GM18505 (cell line): ENCODE data around the gene OTOP2.
"Not testable (repeated sequence)": the region's sequence is repeated elsewhere in the genome, so short reads cannot be mapped to it uniquely, and the experiment has no call there.

Experiments used
- ATAC-seq: cut with Tn5 transposase; IDR thresholded peaks from one replicate; pipeline ENCODE4 v1.9.1; 2021; ENCODE audit not compliant: unreplicated experiment
- POLR2A ChIP-seq: IDR thresholded peaks from 4 replicates; pipeline ENCODE4 v1.6.1; 2011; ENCODE audit warnings: borderline replicate concordance; ENCODE audit not compliant: insufficient read depth, insufficient read length; ENCODE audit errors: extremely low read depth

The OTOP2 gene

DNA sequence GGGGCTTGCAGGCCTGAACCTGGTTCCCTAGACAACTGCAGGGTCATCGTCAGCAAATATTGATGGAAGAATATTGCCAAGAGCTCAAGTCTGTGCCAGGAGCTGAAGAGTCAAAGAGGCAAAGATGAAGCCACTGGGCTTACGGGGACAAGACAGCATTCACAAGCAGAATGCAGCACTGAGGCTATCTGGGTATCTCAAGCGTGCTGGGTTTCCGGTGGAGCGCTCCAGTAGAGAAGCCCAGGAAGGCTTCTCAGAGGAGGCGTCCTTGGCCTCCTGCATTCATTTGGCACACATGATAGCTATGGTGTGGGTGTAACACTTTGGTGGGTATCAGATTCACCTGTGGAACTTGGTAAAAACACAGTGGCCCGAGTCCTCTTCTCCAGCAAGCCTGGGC, 33.5 kb upstream of the OTOP2 start:
- ATAC-seq = no peak
- TF ChIP-seq POLR2A = no peak

DNA sequence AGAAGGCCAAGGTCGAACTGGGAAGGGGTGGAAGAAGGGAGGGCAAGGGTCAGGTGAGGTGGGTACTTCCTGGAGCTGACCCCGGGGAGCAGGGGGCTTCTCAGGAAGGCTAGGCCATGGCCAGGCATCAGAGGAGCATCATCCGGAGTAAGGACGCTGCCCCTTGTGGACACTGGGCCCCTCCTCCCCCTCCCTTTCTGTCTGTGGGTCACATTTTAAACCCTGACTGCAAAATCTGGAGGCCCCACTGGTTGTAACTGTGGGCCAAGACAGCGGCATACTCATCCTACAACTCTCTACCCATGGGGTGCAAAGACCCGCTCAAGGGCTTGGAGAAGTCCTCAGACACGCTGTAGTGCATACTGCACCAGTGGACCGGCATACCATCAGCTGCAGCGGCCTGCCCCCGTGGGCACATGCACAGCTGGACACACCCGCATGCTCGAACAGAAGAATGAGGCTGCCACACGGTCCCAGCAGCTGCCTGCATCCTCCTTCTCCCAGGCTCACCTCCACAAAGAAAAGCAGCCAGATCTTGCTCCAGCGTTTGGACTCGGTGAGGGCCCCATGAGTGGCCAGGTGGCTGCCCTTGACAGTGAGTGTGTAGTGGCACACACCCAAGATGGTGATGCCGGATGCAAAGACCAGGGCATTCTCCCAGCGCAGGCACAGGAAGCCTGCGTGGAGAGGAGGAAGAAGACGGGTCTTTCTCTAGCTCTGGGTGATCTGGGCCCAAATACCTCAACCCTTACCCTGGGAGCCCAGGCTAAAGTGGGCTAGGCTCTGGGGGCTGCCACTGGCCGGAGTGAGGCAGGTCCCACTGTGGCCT, 31.8 kb upstream of the OTOP2 start:
- no peak for TF ChIP-seq POLR2A
- ATAC-seq = no peak

GRCh38 chr17:74892974-74893911, 30.8 kb upstream of the OTOP2 start, which contains the start of gene FADS6:
Gene FADS6 (minus strand): TSS chr17:74893633. CDS start chr17:74893595, 38 bp downstream.
- no peak for TF ChIP-seq POLR2A
- ATAC-seq = no peak

DNA sequence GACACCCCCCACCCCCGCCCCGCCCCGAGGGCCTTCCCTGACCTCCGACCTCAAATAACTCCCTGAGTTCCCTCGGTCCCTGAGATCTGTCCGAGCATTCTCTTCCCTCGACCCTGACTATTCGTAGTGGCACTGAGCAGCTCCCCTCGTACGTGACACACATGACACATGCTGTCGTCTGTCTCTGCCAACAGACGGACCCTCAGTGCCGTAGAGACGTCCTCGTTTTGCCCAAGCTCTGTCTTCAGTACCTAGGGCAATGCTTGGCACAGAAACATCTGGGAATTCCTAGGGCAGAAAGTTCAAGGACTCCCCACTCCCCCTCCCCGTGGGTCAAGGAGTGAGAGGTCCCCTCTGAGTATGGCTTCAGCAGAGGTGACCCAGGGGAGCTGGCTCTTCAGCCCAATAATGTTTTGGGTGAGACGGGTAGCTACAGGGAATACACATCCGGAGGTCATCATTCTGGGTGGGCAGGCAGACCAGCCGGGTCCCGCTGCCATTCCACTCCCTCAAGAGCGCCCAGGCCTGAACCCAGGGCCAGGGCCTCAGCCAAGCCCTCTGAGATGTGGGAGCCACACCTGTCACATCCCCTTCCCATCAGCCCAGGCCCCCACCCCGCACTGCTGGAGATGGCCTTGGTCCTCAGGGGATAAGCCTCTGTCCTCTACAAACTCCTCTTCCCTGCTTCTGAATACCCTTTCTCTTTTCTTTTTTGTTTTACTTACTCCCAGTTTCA, 30.0 kb upstream of the OTOP2 start:
- ATAC-seq = no peak
- no peak for TF ChIP-seq POLR2A

DNA sequence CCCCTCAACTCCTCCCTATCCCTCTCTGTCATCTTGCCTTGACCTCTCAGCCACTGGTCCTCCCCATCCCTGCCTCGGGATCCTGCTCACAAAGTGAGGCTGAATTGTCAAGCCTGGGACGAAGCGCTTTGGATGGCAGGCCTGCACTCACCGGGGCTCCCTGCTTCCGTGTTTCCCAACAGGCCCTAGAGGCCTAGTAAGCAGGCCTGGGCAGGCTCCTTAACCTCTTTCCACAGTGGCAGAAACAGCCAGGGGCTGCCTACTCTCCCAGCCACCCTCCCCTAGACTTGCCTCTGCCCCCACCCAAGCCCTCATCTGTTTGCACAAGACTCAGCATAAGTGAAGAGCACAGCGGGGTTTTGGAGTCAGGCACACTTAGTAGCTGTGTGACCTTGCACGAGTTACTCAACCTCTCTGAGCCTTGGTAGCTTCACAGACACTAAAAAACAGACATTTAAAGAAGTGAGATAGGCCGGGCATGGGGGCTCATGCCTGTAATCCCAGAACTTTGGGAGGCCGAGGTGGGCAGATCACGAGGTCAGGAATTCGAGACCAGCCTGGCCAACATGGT, 25.6 kb upstream of the OTOP2 start:
- ATAC-seq = no peak
- TF ChIP-seq POLR2A = no peak

GRCh38 chr17:74900208-74900607, 23.9 kb upstream of the OTOP2 start:
- no peak for TF ChIP-seq POLR2A
- no peak for ATAC-seq

GRCh38 chr17:74901353-74902135, 22.5 kb upstream of the OTOP2 start:
- TF ChIP-seq POLR2A = no peak
- ATAC-seq = no peak

DNA sequence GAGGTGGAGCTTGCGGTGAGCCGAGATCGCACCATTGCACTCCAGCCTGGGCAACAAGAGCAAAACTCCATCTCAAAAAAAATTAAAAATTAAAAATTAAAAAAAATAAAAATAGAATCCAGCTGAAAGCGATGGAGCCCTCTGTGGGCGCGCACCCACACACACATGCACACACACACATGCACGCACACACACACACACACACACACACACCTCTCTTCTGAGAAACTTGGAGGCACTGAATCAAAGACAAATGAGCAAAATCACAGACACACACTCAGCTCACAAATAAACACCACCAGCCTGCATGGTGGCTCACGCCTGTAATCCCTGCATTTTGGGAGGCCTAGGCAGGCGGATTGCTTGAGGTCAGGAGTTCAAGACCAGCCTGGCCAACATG, 21.0 kb upstream of the OTOP2 start:
- no peak for TF ChIP-seq POLR2A
- ATAC-seq = no peak

DNA sequence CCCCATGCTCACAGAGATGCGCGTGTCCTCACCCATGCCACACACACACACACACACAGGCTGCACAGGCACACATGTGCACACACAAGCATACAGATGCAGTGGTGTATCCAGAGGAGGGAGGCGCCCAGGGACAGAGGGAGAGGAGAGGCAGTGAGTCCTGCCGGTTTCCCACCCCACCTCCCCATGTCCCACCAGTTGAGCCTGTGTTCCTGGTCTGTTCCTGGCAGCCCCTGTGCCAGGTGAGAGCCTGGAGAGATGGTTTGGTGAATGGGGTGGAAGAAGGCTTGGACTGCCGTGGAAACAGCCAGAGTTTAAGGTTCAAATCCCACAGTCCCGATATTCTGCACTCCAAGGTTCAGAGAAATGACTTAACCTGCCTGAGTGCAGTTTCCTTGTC, 20.4 kb upstream of the OTOP2 start:
- TF ChIP-seq POLR2A = no peak
- ATAC-seq = no peak

DNA sequence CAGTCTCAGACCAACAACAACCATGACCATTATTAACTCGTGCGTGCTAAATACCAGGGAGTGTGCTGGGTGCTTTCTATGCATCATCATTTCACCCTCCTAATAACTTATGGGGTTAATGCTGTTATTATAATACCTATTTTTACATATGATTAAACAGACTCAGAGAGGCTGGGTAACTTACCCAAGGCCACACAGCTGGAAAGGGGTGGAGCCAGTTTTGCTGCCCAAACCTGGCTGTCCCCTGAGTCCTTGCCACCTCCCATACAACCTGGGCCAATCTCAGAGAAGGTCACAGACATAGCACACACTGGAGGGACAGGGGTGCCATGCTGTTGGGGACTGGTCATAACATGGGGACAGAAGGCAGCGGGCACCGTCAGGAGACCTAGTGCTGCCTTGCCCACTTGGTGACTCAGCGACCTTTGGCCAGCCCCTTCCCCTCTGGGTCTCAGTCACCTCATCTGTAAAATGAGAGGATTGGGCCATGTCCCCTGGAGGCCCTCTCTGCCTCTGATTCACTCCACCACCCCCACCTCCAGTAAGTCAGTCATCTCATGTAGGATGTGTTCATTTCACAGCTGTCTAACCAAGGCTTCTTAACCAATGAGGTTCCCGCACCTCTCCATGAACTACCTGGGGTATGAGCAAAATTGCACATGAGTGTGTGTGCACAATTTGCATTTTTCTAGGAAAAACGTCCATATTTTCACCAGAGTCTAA, 19.2 kb upstream of the OTOP2 start:
- TF ChIP-seq POLR2A = no peak
- ATAC-seq = no peak

DNA sequence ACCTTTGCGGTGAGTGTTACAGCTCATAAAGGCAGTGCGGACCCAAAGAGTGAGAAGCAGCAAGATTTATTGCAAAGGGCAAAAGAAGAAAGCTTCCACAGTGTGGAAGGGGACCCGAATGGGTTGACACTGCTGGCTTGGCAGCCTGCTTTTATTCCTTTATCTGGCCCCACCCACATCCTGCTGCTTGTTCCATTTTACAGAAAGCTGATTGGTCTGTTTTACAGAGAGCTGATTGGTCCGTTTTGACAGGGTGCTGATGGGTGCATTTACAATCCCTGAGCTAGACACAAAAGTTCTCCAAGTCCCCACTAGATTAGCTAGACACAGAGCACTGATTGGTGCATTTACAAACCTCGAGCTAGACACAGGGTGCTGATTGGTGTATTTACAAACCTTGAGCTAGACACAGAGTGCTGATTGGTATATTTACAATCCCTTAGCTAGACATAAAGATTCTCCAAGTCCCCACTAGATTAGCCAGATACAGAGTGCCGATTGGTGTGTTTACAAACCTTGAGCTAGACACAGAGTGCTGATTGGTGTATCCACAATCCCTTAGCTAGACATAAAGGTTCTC, 17.8 kb upstream of the OTOP2 start:
- not testable (repeated sequence) for ATAC-seq
